M059J (cell line): ENCODE results near the gene TIAL1. TPM values are rescaled to one million over a fixed set of nuclear protein-coding genes. Genes with fewer than 3 reads are reported as not detected.
A peak's percentile ranks its signal among the peaks of the same experiment; 100 is the strongest.

Experiments used
- DNase-seq: peaks from one replicate; pipeline ENCODE4 v3.0.0-alpha.2; 2012; ENCODE audit warnings: low read depth
- total RNA-seq: library from RNA; depleted of rRNA; stranded (reverse); fragments of >200 nt; shearing (Covaris generic); gene quantifications from 2 replicates; pipeline ENCODE4 v1.2.3, GENCODE V29; 2014; rRNA removed

Gene TIAL1
- total RNA-seq, 1 experiment from 2014 or later: 47.6 TPM

DNA sequence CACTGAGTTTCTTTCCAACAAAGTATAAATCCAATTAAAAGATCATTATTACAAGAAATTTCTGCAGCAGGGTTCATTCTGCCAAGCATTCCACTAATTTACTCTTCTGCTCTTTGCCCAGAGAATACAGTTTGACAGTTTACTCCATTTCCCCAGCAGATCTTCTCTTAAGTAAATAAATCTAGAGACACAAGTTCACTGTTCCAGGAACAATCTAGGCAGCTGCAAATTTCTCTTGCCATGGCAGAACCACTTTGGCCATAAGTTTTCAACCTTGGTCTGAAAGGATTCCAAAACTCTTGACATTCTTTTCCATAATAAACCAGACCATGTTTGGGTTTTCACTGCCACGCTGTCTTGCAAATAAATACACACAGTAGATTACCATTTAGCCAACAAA lies 65.7 kb downstream of the TIAL1 start:
- no peak for DNase-seq

- peak; percentile 77 for DNase-seq
These were observed 68.0 kb downstream of the TIAL1 start for GRCh38 chr10:119528663-119529237.

- no peak for DNase-seq
These were observed 69.9 kb downstream of the TIAL1 start for GRCh38 chr10:119526621-119527592.

- no peak for DNase-seq
These were observed 70.6 kb downstream of the TIAL1 start for GRCh38 chr10:119526149-119526548.

DNA sequence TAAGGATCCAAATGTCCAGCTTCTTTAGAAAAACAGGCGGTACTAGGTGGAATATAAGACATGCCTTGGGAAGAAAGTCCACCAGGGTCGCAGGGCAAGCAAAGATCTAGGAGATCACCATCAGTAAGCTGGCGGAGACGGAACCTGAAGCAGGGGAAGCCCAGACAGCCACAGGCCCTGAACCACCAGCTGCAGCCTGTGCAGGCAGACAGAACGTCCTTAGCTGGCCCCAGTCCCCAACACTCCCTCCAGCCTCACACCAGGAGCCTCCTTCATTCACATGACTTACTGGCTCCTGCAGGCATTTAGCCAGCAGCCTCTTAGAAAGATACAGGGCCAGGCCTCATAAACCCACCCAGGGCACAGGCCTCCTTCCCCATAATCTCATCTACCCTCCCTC lies 71.6 kb downstream of the TIAL1 start:
- no peak for DNase-seq

- DNase-seq: no peak
These were observed 72.1 kb downstream of the TIAL1 start for GRCh38 chr10:119524720-119525070.

DNA sequence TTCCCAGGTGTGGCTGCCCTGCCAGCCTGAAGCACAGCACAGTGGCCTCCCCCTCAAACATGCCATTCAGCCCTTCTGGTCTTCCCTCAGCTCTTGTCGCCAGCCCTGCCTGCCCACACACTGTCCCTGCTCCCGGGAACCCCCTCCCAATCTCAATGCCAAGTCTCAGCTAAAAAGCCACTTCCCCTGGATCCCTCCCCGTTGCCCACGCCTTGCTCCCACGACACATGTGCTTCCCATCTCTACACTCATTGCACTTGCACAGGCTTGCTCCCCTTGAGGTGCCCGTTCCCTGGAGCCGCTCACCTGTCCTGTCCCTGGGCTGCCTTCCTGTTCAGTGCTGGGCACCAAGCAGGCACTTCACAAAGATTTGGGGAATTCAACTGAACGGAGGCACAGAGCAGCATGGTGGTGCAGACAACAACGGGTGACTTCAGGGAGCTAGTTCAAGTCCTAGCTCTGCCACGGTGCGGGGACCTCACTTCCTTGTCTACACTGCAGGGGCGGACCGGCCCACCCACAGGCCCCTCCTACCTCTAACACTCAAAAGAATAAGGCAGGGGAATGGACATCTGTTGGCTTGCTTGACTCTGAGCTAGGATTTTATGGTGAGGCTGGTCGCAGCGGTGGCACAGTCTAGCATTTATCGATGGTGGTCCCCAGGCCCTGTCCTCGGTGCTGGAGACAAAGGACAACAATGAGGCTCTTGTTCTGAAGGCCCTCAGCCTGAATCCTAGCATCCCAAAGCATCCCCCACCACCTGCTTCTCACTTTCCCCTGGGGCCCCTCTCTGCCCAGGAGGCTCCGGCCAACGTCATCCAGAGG lies 72.7 kb downstream of the TIAL1 start:
- DNase-seq: no peak

Other genes with a start within 250 kb of the TIAL1 start
- gene RGS10, start 54.2 kb downstream of the TIAL1 start, total RNA-seq: 18.6 and 32.4 TPM in 2 replicates
- gene BAG3, start 54.4 kb upstream of the TIAL1 start, total RNA-seq: 15.1 and 28.6 TPM in 2 replicates
- gene INPP5F, start 129.1 kb upstream of the TIAL1 start, total RNA-seq: 11.1 and 15.2 TPM in 2 replicates